Stimulated activated CD8-positive, alpha-beta memory T cell treated with anti-CD3 and anti-CD28 coated beads, Interleukin-4, amount 100 ng/mL, for 4 hours (primary cell): ENCODE measurements around the gene FAM174A.
"Not testable (repeated sequence)": the region's sequence is repeated elsewhere in the genome, so short reads cannot be mapped to it uniquely, and the experiment has no call there.

ENCODE experiments used
- DNase-seq, 2 donors: peaks; one replicate each; pipeline ENCODE4 v3.0.0-alpha.2; 2020; ENCODE audit warnings: low read depth in 2 of 2, low spot score in 1 of 2

FAM174A gene

GRCh38 chr5:100575815-100576214 is 40.6 kb downstream of the FAM174A start:
- no peak for DNase-seq

- DNase-seq: no peak
Observed at GRCh38 chr5:100576217-100576751, 41.1 kb downstream of the FAM174A start.

GRCh38 chr5:100577506-100577905 is 42.3 kb downstream of the FAM174A start:
- DNase-seq: no peak

- DNase-seq: no peak
Observed at GRCh38 chr5:100584069-100584468, 48.9 kb downstream of the FAM174A start.

GRCh38 chr5:100584889-100585288 is 49.7 kb downstream of the FAM174A start:
- no peak for DNase-seq

GRCh38 chr5:100590867-100591266 is 55.7 kb downstream of the FAM174A start:
- DNase-seq: no peak

GRCh38 chr5:100595152-100595811 is 60.1 kb downstream of the FAM174A start:
- no peak for DNase-seq

GRCh38 chr5:100595812-100596173 is 60.6 kb downstream of the FAM174A start:
- DNase-seq: no peak

- DNase-seq: no peak
Observed at GRCh38 chr5:100598446-100598845, 63.3 kb downstream of the FAM174A start.

- no peak for DNase-seq
Observed at GRCh38 chr5:100600298-100600994, 65.3 kb downstream of the FAM174A start.

GRCh38 chr5:100603141-100603540 is 68.0 kb downstream of the FAM174A start:
- DNase-seq: no peak

- DNase-seq: not testable (repeated sequence)
Observed at GRCh38 chr5:100604021-100604420, 68.8 kb downstream of the FAM174A start.

- no peak for DNase-seq
Observed at GRCh38 chr5:100609594-100609993, 74.4 kb downstream of the FAM174A start.

GRCh38 chr5:100614308-100614707 is 79.1 kb downstream of the FAM174A start:
- DNase-seq: no peak

GRCh38 chr5:100615362-100615761 is 80.2 kb downstream of the FAM174A start:
- DNase-seq: no peak

- DNase-seq: no peak
Observed at GRCh38 chr5:100616291-100616690, 81.1 kb downstream of the FAM174A start.

- DNase-seq: no peak
Observed at GRCh38 chr5:100616981-100617380, 81.8 kb downstream of the FAM174A start.

GRCh38 chr5:100623719-100624118 is 88.5 kb downstream of the FAM174A start:
- no peak for DNase-seq

- no peak for DNase-seq
Observed at GRCh38 chr5:100634937-100635534, 99.9 kb downstream of the FAM174A start.
